Panc1 (cell line): ENCODE data around the gene ERC2. TPM values are rescaled to one million over a fixed set of nuclear protein-coding genes. Genes with fewer than 3 reads are reported as not detected.

Source experiments
- ATAC-seq: fragments of 200-7000 bp; cut with Tn5 transposase; 2 replicates; pipeline ENCODE4 v1.9.1; 2020; ENCODE audit warnings: mild to moderate bottlenecking, moderate library complexity
- BruUV-seq: library from RNA; stranded (reverse); fragments of 400-500 nt; replicated peaks from 2 replicates; lab custom pipeline; 2021; lab: Mats Ljungman, UMichigan
- CTCF ChIA-PET: fragments of 300-600 bp; sonication (Branson Sonifier 250); formaldehyde crosslinking; loops from one replicate; lab custom pipeline; 2022; ENCODE audit warnings: antibody characterized with exemption; lab: Charles Lee
- POLR2A ChIA-PET: fragments of 300-600 bp; sonication (Branson Sonifier 250); formaldehyde crosslinking; loops from one replicate; lab custom pipeline; 2022; ENCODE audit warnings: antibody characterized with exemption; lab: Charles Lee
- DNase-seq: peaks from one replicate; pipeline ENCODE4 v3.0.0-alpha.2; 2010; ENCODE audit warnings: low read depth, low spot score
- H3K27ac ChIP-seq: 2 replicates; pipeline ENCODE4 v1.5.1; 2011; ENCODE audit warnings: mild to moderate bottlenecking, low read length, inconsistent platforms
- H3K27me3 ChIP-seq: fragments of 200-500 bp; sonication (Bioruptor generic); 2 replicates; pipeline ENCODE4 v1.6.0; 2014; ENCODE audit warnings: low read length, inconsistent platforms; ENCODE audit not compliant: control insufficient read depth, insufficient read depth
- H3K36me3 ChIP-seq: fragments of 200-500 bp; sonication (Bioruptor generic); 2 replicates; pipeline ENCODE4 v1.5.1; 2014; ENCODE audit warnings: inconsistent platforms, mild to moderate bottlenecking, low read length, moderate library complexity; ENCODE audit not compliant: control insufficient read depth, insufficient read depth
- H3K4me1 ChIP-seq: 2 replicates; pipeline ENCODE4 v1.5.1; 2011; ENCODE audit warnings: inconsistent platforms, mild to moderate bottlenecking, low read length, moderate library complexity; ENCODE audit not compliant: control insufficient read depth, insufficient read depth
- H3K4me3 ChIP-seq, 2 experiments: 2 replicates each; pipeline ENCODE4 v1.5.1; 2011 to 2012; ENCODE audit warnings: low read depth in 2 of 2, low read length in 2 of 2, mild to moderate bottlenecking in 2 of 2, inconsistent platforms in 1 of 2, moderate library complexity in 1 of 2
- H3K9me3 ChIP-seq: fragments of 200-500 bp; sonication (Bioruptor generic); 2 replicates; pipeline ENCODE4 v1.5.1; 2014; ENCODE audit warnings: low read depth, mild to moderate bottlenecking, inconsistent platforms, low read length, moderate library complexity; ENCODE audit not compliant: control insufficient read depth, insufficient read depth
- CTCF ChIP-seq: fragments of 450-650 bp; IDR thresholded peaks from 2 replicates; pipeline ENCODE4 v1.5.1; 2017; ENCODE audit warnings: mild to moderate bottlenecking
- POLR2AphosphoS5 ChIP-seq: IDR thresholded peaks from 2 replicates; pipeline ENCODE4 v1.6.1; 2012; ENCODE audit warnings: mild to moderate bottlenecking, low read depth, low read length, moderate library complexity
- SIN3A ChIP-seq: IDR thresholded peaks from 2 replicates; pipeline ENCODE4 v1.6.1; 2012; ENCODE audit warnings: low read depth, mild to moderate bottlenecking, low read length, moderate library complexity, borderline replicate concordance; ENCODE audit not compliant: insufficient read depth
- TCF7L2 ChIP-seq: IDR thresholded peaks from 2 replicates; pipeline ENCODE4 v1.6.1; 2011; ENCODE audit warnings: mild to moderate bottlenecking, low read depth, low read length, inconsistent platforms
- in situ Hi-C: cut with HindIII; loops from 2 replicates; pipeline ENCODE4 v1.10.0; 2016; ENCODE audit warnings: low sequenced_read_pairs, low pct_unique_long_range_greater_than_20kb
- intact Hi-C: fragments of 100-400 bp; cut with micrococcal nuclease; formaldehyde crosslinking; loops from one replicate; pipeline ENCODE4 v1.10.0; 2022; ENCODE audit not compliant: unreplicated experiment
- total RNA-seq: library from RNA; stranded (reverse); gene quantifications from one replicate; pipeline ENCODE4 v1.2.1, GENCODE V29; 2021; ENCODE audit not compliant: unreplicated experiment
- TF ChIP-seq, protein P1 (sequence below), 2 experiments: IDR thresholded peaks; 2 replicates each; pipeline ENCODE4 v1.6.1; 2011 to 2012; ENCODE audit warnings: low read depth in 2 of 2, control low read depth in 1 of 2, low read length in 1 of 2, mild to moderate bottlenecking in 1 of 2, moderate library complexity in 1 of 2; ENCODE audit not compliant: insufficient read depth in 1 of 2

ERC2 gene
- total RNA-seq, 1 experiment from 2014 or later = 0.33 TPM

DNA sequence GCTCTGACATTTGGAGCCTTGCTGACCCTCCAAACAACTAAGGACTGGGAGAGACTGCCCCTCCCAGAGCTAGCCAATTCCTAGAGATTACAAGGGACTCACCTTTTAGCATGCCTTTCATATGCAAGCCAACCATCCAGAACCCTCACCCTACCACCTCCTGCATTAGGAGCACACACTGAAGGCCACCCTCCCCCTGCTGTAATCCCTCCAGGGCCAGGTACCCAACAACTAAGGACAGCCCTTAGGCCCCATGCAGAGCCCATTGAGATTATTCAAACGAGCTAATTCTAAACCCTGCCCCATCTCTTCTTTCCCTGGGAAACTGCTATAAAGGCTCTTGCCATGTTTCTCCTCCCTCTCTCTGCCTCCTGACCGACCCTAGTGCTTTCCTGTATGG is 352.6 kb downstream of the ERC2 start:
- TF ChIP-seq CTCF (no peak), TCF7L2 (no peak), POLR2AphosphoS5 (no peak), SIN3A (no peak)
- TF ChIP-seq, protein P1, sequence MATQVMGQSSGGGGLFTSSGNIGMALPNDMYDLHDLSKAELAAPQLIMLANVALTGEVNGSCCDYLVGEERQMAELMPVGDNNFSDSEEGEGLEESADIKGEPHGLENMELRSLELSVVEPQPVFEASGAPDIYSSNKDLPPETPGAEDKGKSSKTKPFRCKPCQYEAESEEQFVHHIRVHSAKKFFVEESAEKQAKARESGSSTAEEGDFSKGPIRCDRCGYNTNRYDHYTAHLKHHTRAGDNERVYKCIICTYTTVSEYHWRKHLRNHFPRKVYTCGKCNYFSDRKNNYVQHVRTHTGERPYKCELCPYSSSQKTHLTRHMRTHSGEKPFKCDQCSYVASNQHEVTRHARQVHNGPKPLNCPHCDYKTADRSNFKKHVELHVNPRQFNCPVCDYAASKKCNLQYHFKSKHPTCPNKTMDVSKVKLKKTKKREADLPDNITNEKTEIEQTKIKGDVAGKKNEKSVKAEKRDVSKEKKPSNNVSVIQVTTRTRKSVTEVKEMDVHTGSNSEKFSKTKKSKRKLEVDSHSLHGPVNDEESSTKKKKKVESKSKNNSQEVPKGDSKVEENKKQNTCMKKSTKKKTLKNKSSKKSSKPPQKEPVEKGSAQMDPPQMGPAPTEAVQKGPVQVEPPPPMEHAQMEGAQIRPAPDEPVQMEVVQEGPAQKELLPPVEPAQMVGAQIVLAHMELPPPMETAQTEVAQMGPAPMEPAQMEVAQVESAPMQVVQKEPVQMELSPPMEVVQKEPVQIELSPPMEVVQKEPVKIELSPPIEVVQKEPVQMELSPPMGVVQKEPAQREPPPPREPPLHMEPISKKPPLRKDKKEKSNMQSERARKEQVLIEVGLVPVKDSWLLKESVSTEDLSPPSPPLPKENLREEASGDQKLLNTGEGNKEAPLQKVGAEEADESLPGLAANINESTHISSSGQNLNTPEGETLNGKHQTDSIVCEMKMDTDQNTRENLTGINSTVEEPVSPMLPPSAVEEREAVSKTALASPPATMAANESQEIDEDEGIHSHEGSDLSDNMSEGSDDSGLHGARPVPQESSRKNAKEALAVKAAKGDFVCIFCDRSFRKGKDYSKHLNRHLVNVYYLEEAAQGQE (IDR thresholded peaks at IDR 0.05; ENCODE audit: insufficient read depth in 1 of 2, low read depth in 2 of 2, low read length in 1 of 2) = no peak
- ChIA-PET POLR2A (no interaction called here), CTCF (no interaction called here)
- DNase-seq = no peak
- H3K4me3 ChIP-seq = no peak overlapping the region
- H3K9me3 ChIP-seq = no peaks in the 10 kb centered on the region
- in situ Hi-C loops = no loop called here
- H3K27ac ChIP-seq = no peak overlapping the region
- no peaks in the 10 kb centered on the region for H3K4me1 ChIP-seq
- no peaks in the 10 kb centered on the region for H3K27me3 ChIP-seq
- ATAC-seq = no peak
- BruUV-seq = no TSS peak
- H3K36me3 ChIP-seq = no peaks in the 10 kb centered on the region
- intact Hi-C loops = no loop called here

DNA sequence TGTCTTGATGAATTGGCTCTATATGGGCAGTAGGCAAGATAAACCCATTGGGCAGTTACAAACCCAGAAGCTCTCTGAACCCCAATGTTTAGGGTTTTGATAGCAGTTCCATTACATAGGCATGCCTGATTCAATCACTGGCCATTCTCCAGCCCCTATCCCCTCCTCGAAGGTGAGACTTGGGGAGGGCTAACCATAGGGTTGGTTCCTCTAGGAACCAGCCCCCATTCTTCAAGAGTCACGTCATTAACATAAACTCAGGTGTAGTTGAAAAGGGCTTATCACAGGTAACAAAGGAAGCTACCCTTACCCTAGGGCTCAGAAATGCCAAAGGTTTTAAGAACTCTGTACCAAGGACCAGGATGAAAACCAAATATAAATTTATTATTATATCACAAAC is 353.1 kb downstream of the ERC2 start:
- no peaks in the 10 kb centered on the region for H3K4me1 ChIP-seq
- in situ Hi-C loops (no loop called here), intact Hi-C loops (no loop called here)
- no peak for TF ChIP-seq SIN3A
- TF ChIP-seq TCF7L2 = no peak
- no peak for TF ChIP-seq POLR2AphosphoS5
- no peak for TF ChIP-seq CTCF
- TF ChIP-seq, protein P1 (IDR thresholded peaks at IDR 0.05; ENCODE audit: insufficient read depth in 1 of 2, low read depth in 2 of 2, low read length in 1 of 2) = no peak
- ATAC-seq (no peak), DNase-seq (no peak)
- H3K27me3 ChIP-seq = no peaks in the 10 kb centered on the region
- no TSS peak for BruUV-seq
- H3K27ac ChIP-seq = no peak overlapping the region
- CTCF ChIA-PET = no interaction called here
- H3K9me3 ChIP-seq = no peaks in the 10 kb centered on the region
- H3K4me3 ChIP-seq = no peak overlapping the region
- H3K36me3 ChIP-seq = no peaks in the 10 kb centered on the region
- POLR2A ChIA-PET = no interaction called here
